Jurkat, Clone E6-1 (cell line): ENCODE measurements around the gene NFKBIZ.

Source experiments
- DNase-seq: peaks from one replicate; pipeline ENCODE4 v3.0.0-alpha.2; 2011; ENCODE audit warnings: low read depth, low spot score
- H3K4me3 ChIP-seq: 2 replicates; pipeline ENCODE4 v1.5.1; 2011; ENCODE audit warnings: mild to moderate bottlenecking, low read length, control low read depth, moderate library complexity

The NFKBIZ gene

GRCh38 chr3:101824702-101825101 lies 24.6 kb upstream of the NFKBIZ start:
- H3K4me3 ChIP-seq, result no peak overlapping the region
- no peak for DNase-seq

DNA sequence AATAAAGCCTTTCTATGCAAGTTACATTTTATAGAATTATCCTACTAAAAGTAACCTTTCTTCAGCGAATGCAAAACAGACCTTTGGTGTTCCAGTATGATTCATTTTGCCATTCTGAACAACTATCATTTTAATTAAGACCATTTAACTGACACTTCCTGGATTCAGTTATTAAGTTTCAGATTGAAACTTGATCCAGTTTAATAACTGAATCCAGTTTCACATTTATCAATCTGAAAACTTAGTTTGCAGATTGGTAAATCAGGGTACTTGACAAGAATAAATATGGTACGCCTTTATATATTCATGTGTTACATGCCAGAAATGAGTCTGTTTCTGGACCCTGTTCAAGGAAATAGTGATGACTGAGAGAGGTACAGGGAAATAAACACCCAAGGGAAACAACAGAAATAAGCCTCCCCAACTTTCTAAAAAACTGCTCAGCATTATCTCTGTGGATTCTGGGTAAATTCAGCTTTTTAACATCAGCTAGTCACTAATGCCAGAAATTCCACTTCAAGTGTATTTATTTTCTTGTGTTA lies 23.3 kb upstream of the NFKBIZ start:
- no peak overlapping the region for H3K4me3 ChIP-seq
- no peak for DNase-seq

GRCh38 chr3:101827211-101828174 lies 21.8 kb upstream of the NFKBIZ start:
- no peak for DNase-seq
- no peak overlapping the region for H3K4me3 ChIP-seq

- no peak overlapping the region for H3K4me3 ChIP-seq
- DNase-seq, result no peak
Observed at GRCh38 chr3:101828276-101828675, 21.0 kb upstream of the NFKBIZ start.

- H3K4me3 ChIP-seq, result no peak overlapping the region
- DNase-seq, result no peak
Observed at GRCh38 chr3:101828691-101829436, 20.4 kb upstream of the NFKBIZ start.

DNA sequence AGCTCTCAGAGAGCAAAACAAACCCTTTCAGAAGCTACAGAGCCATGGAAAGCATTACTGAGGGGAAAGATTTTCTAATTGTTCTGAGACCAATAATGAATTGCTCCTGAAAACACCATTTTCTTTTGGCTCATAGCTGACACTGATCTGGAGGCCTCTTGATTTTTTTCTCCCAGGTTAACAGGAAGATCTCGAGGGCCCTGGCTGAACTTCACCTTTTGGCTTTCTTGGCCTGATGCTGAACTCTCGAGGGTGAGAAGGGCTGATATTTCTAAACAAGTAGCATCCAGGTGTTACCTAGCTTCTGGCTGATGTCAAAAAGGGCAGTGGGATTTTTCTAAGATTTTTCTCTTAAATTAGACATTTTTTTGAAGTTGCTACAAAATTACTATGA lies 19.9 kb upstream of the NFKBIZ start:
- H3K4me3 ChIP-seq, result no peak overlapping the region
- no peak for DNase-seq

DNA sequence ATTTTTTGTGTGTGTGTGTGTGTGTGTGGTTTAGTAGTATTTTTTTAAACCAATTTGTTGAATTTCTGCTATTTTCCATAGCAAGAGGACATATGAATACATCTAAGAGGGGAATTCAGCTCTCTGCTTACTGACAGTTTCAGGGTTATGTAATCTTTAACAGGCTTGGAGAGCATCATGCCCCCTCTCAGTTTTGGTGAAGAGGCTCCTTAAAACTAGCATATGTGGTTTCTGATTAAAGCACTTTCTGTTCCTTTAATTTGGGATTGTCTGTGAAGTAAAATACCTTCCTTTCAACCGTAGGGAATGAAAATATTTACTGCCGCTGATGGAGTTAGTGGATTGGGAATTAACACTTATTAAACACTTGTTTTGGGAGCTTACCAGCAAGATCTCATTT lies 19.4 kb upstream of the NFKBIZ start:
- H3K4me3 ChIP-seq, result no peak overlapping the region
- no peak for DNase-seq

GRCh38 chr3:101833446-101833974 lies 15.8 kb upstream of the NFKBIZ start:
- no peak for DNase-seq
- H3K4me3 ChIP-seq, result no peak overlapping the region

DNA sequence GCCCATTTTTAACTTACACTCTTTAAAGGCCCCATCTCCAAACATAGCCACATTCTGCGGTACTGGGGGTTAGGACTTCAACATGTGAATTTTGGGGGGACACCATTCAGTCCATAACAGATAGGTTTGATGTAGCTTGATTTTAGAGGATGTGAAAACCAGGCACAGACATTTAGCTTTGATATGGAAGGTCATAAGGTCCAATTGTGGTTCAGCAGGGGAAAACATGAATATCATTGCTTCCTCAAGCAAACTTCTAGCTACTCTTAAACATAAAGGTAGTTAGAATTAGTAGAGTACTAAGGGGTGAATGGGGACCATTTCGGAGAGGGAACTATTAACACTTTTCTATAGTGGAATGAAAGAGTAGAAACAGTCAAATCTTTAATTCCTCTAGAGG lies 13.6 kb upstream of the NFKBIZ start:
- H3K4me3 ChIP-seq, result no peak overlapping the region
- DNase-seq, result no peak

- no peak overlapping the region for H3K4me3 ChIP-seq
- DNase-seq, result no peak
Observed at GRCh38 chr3:101836160-101836559, 13.2 kb upstream of the NFKBIZ start.

GRCh38 chr3:101836652-101837598 lies 12.4 kb upstream of the NFKBIZ start:
- no peak for DNase-seq

GRCh38 chr3:101838691-101839090 lies 10.6 kb upstream of the NFKBIZ start:
- no peak for DNase-seq
- no peak overlapping the region for H3K4me3 ChIP-seq

More at GRCh38 chr3:101836652-101837598, 12.4 kb upstream of the NFKBIZ start:
- H3K4me3 ChIP-seq, result no peak overlapping the region

GRCh38 chr3:101840066-101840465 lies 9.2 kb upstream of the NFKBIZ start:
- no peak overlapping the region for H3K4me3 ChIP-seq
- DNase-seq, result no peak

- no peak overlapping the region for H3K4me3 ChIP-seq
- no peak for DNase-seq
Observed at GRCh38 chr3:101842245-101842934, 6.9 kb upstream of the NFKBIZ start.

DNA sequence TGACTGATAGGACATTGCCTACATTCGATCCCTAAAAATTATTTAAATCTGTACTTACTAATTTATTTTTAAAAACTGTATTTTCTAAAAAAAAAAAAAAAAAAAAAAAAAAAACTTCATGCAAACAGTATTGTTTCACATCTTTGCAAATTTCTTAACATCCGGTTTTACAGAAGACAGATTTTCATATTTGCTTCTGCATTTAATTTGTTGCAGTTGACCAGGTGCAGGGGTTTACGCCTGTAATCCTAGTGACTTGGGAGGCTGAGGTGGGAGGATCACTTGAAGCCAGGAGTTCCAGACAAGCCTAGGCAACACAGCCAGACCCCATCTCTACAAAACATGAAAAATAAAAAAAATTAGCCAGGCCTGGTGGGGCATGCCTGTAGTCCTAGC lies 6.4 kb upstream of the NFKBIZ start:
- no peak for DNase-seq
- H3K4me3 ChIP-seq, result no peak overlapping the region

GRCh38 chr3:101845425-101845824 lies 3.9 kb upstream of the NFKBIZ start:
- DNase-seq, result no peak
- H3K4me3 ChIP-seq, result no peak overlapping the region

- no peak overlapping the region for H3K4me3 ChIP-seq
- DNase-seq, result no peak
Observed at GRCh38 chr3:101846709-101847108, 2.6 kb upstream of the NFKBIZ start.

DNA sequence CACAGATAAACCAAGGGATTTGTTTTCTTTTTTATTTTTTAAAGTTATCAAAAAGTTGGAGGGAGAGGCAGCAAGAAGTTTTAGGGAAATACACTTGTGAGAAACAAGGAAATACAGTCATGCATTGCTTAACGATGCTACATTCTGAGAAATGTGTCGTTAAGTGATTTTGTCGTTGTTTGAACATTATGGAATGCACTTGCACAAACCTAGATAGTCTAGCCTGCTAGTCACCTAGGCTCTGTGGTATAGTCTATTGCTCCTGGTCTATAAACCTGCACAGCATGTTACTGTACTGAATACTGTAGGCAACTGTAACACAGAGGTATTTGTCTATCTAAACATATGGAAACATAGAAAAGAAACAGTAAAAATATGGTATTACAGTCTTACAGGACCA lies 2.0 kb upstream of the NFKBIZ start:
- DNase-seq, result no peak
- H3K4me3 ChIP-seq, result no peak overlapping the region
